ENCODE data around the gene HMGB4. TPM values are rescaled to one million over a fixed set of nuclear protein-coding genes. Genes with fewer than 3 reads are reported as not detected.

HMGB4 gene
- total RNA-seq, 1 donor: not detected

DNA sequence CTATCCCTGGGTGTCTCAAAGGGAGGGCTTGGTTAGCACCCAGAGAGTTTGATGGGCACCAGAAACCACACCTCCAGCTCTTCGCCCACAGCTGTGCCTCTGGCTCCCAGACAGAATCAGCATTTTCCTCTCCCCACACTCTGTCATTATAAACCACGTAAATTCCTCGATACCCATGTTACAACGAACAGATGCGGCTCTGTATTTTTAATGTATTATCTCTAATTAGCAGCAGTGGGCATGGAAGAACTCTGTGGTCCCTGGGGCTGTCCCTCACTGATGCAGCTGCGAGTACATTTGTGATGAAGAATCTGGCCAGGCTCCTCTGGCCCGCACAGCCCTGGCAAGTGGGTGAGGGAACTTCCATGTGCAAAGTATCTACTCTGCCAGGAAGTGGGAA, 10.8 kb downstream of the HMGB4 start:
- DNase-seq (ENCODE audit: insufficient read length, low spot score, missing footprints): no peak
- no peaks in the 10 kb centered on the region for H3K36me3 ChIP-seq (ENCODE audit: insufficient read depth, low read length)

GRCh38 chr1:33875862-33876261, 12.0 kb downstream of the HMGB4 start:
- no peak for DNase-seq (ENCODE audit: insufficient read length, low spot score, missing footprints)
- no peaks in the 10 kb centered on the region for H3K27me3 ChIP-seq (ENCODE audit: insufficient read depth, low read length)
- no peaks in the 10 kb centered on the region for H3K9me3 ChIP-seq (ENCODE audit: low read depth, low read length)
- H3K36me3 ChIP-seq (ENCODE audit: insufficient read depth, low read length): no peaks in the 10 kb centered on the region
- no peak overlapping the region for H3K4me2 ChIP-seq (ENCODE audit: insufficient read depth, low read length)
- H2AFZ ChIP-seq (ENCODE audit: low read length): no peak overlapping the region
- H3K27ac ChIP-seq (ENCODE audit: low read depth, low read length): no peak overlapping the region
- no peaks in the 10 kb centered on the region for H3K4me1 ChIP-seq (ENCODE audit: insufficient read depth, low read length)
- TF ChIP-seq, protein P1, sequence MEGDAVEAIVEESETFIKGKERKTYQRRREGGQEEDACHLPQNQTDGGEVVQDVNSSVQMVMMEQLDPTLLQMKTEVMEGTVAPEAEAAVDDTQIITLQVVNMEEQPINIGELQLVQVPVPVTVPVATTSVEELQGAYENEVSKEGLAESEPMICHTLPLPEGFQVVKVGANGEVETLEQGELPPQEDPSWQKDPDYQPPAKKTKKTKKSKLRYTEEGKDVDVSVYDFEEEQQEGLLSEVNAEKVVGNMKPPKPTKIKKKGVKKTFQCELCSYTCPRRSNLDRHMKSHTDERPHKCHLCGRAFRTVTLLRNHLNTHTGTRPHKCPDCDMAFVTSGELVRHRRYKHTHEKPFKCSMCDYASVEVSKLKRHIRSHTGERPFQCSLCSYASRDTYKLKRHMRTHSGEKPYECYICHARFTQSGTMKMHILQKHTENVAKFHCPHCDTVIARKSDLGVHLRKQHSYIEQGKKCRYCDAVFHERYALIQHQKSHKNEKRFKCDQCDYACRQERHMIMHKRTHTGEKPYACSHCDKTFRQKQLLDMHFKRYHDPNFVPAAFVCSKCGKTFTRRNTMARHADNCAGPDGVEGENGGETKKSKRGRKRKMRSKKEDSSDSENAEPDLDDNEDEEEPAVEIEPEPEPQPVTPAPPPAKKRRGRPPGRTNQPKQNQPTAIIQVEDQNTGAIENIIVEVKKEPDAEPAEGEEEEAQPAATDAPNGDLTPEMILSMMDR (IDR thresholded peaks at IDR 0.05; ENCODE audit: extremely low read depth, low read depth, low read length): no peak
- H3K4me3 ChIP-seq (ENCODE audit: insufficient read depth, low read length): no peak overlapping the region
- no peaks in the 10 kb centered on the region for H3K79me2 ChIP-seq (ENCODE audit: insufficient read depth, low read length)
- H4K20me1 ChIP-seq (ENCODE audit: insufficient read depth, low read length): no peaks in the 10 kb centered on the region

More for the DNA sequence above, 10.8 kb downstream of the HMGB4 start:
- no peak overlapping the region for H3K4me3 ChIP-seq (ENCODE audit: insufficient read depth, low read length)
- no peaks in the 10 kb centered on the region for H3K9me3 ChIP-seq (ENCODE audit: low read depth, low read length)
- H2AFZ ChIP-seq (ENCODE audit: low read length): no peak overlapping the region
- no peak overlapping the region for H3K27ac ChIP-seq (ENCODE audit: low read depth, low read length)
- no peaks in the 10 kb centered on the region for H3K4me1 ChIP-seq (ENCODE audit: insufficient read depth, low read length)
- TF ChIP-seq, protein P1 (IDR thresholded peaks at IDR 0.05; ENCODE audit: extremely low read depth, low read depth, low read length): no peak
- no peak overlapping the region for H3K4me2 ChIP-seq (ENCODE audit: insufficient read depth, low read length)
- H4K20me1 ChIP-seq (ENCODE audit: insufficient read depth, low read length): no peaks in the 10 kb centered on the region
- no peaks in the 10 kb centered on the region for H3K79me2 ChIP-seq (ENCODE audit: insufficient read depth, low read length)
- no peaks in the 10 kb centered on the region for H3K27me3 ChIP-seq (ENCODE audit: insufficient read depth, low read length)

GRCh38 chr1:33876970-33877650, 13.2 kb downstream of the HMGB4 start:
- Histone ChIP-seq H3K27ac (ENCODE audit: low read depth, low read length) (no peak overlapping the region), H3K4me3 (ENCODE audit: insufficient read depth, low read length) (no peak overlapping the region), H3K27me3 (ENCODE audit: insufficient read depth, low read length) (no peaks in the 10 kb centered on the region), H3K4me1 (ENCODE audit: insufficient read depth, low read length) (no peaks in the 10 kb centered on the region), H3K9me3 (ENCODE audit: low read depth, low read length) (no peaks in the 10 kb centered on the region), H3K79me2 (ENCODE audit: insufficient read depth, low read length) (no peaks in the 10 kb centered on the region), H4K20me1 (ENCODE audit: insufficient read depth, low read length) (no peaks in the 10 kb centered on the region), H2AFZ (ENCODE audit: low read length) (no peak overlapping the region), H3K4me2 (ENCODE audit: insufficient read depth, low read length) (no peak overlapping the region), H3K36me3 (ENCODE audit: insufficient read depth, low read length) (no peaks in the 10 kb centered on the region)
- no peak for DNase-seq (ENCODE audit: insufficient read length, low spot score, missing footprints)
- TF ChIP-seq, protein P1 (IDR thresholded peaks at IDR 0.05; ENCODE audit: extremely low read depth, low read depth, low read length): no peak

- DNase-seq (ENCODE audit: insufficient read length, low spot score, missing footprints): no peak
- no peaks in the 10 kb centered on the region for H3K4me1 ChIP-seq (ENCODE audit: insufficient read depth, low read length)
- TF ChIP-seq, protein P1 (IDR thresholded peaks at IDR 0.05; ENCODE audit: extremely low read depth, low read depth, low read length): no peak
- no peaks in the 10 kb centered on the region for H3K27me3 ChIP-seq (ENCODE audit: insufficient read depth, low read length)
- no peak overlapping the region for H2AFZ ChIP-seq (ENCODE audit: low read length)
- H3K4me3 ChIP-seq (ENCODE audit: insufficient read depth, low read length): no peak overlapping the region
- no peak overlapping the region for H3K27ac ChIP-seq (ENCODE audit: low read depth, low read length)
- no peaks in the 10 kb centered on the region for H3K79me2 ChIP-seq (ENCODE audit: insufficient read depth, low read length)
- H3K9me3 ChIP-seq (ENCODE audit: low read depth, low read length): no peaks in the 10 kb centered on the region
- no peak overlapping the region for H3K4me2 ChIP-seq (ENCODE audit: insufficient read depth, low read length)
- no peaks in the 10 kb centered on the region for H4K20me1 ChIP-seq (ENCODE audit: insufficient read depth, low read length)
- H3K36me3 ChIP-seq (ENCODE audit: insufficient read depth, low read length): no peaks in the 10 kb centered on the region
These were observed 14.5 kb downstream of the HMGB4 start for GRCh38 chr1:33878392-33878791.

Measured in osteoblast (primary cell).